ENCODE data around the gene IFNA5. TPM values are rescaled to one million over a fixed set of nuclear protein-coding genes. Genes with fewer than 3 reads are reported as not detected.

IFNA5 gene
- total and polyA plus RNA-seq, 2 of the 8 experiments (the other 6 are each of a cell fraction or from before 2014, with no cell fraction given) = not detected

DNA sequence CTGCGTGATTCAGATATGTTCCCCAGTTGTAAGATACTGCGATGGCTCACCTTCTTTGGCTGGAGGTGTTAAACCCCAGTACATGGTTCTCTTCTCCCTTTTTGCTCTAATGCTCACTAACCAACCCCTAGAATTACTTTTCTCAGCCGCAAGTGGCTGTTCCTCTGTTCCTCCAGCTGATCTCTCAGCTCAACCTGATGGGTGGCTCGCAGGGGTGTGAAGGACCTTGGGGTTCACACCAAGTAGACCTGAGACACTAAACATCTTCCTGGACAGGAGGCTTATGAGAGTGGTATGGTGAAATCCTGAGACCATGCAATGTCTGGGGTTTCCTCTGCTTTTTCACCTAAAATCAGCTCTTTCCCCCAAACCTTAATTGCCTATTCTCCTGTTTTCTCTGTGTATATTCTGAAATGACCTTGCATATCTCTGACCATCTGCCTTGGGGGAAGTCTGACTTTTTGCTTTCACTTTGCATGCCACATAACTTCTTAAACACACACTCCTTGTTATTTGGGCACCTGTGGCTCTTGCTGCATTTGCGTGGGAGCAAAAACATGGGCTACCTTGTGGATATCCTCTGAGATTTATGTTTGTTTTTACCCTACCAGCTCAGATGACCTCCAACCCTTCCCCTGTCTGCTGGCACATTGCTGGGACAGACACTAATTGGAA lies 49.4 kb downstream of the IFNA5 start (continued):
- TF ChIP-seq, protein P1, sequence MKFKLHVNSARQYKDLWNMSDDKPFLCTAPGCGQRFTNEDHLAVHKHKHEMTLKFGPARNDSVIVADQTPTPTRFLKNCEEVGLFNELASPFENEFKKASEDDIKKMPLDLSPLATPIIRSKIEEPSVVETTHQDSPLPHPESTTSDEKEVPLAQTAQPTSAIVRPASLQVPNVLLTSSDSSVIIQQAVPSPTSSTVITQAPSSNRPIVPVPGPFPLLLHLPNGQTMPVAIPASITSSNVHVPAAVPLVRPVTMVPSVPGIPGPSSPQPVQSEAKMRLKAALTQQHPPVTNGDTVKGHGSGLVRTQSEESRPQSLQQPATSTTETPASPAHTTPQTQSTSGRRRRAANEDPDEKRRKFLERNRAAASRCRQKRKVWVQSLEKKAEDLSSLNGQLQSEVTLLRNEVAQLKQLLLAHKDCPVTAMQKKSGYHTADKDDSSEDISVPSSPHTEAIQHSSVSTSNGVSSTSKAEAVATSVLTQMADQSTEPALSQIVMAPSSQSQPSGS (IDR thresholded peaks at IDR 0.05; ENCODE audit: low read length) = no peak
- TF ChIP-seq EGR1 (IDR thresholded peaks at IDR 0.05; ENCODE audit: borderline replicate concordance, low read depth, low read length) (no peak), SIX5 (IDR thresholded peaks at IDR 0.05; ENCODE audit: low read depth, low read length) (no peak), RBBP5 (IDR thresholded peaks at IDR 0.05; ENCODE audit: borderline replicate concordance, low read depth, low read length) (no peak), USF2 (IDR thresholded peaks at IDR 0.05; ENCODE audit: low read length) (no peak), TAF7 (optimal IDR thresholded peaks at IDR 0.05; ENCODE audit: borderline replicate concordance, low read depth, low read length) (no peak), CTBP2 (IDR thresholded peaks at IDR 0.05; ENCODE audit: borderline replicate concordance, insufficient read depth, insufficient read length, low read length) (no peak)

Other genes starting within 250 kb of the IFNA5 start
- gene IFNB1, start 227.4 kb downstream of the IFNA5 start, total RNA-seq (2021; fragmentation: NEBNext Ultra II Directional; extraction: Animal tissue kit (Norgen Biotek cat#: 25700)) = not detected in 2 replicates
- gene IFNB1, start 227.4 kb downstream of the IFNA5 start, polyA plus RNA-seq (2011; rRNA removed) = not detected in 2 replicates
- not detected in 2 replicates for gene IFNW1, start 163.5 kb downstream of the IFNA5 start, total RNA-seq (2021; fragmentation: NEBNext Ultra II Directional; extraction: Animal tissue kit (Norgen Biotek cat#: 25700))
- gene IFNW1, start 163.5 kb downstream of the IFNA5 start, polyA plus RNA-seq (2011; rRNA removed) = not detected in 2 replicates
- gene IFNA21, start 138.7 kb downstream of the IFNA5 start, total RNA-seq (2021; fragmentation: NEBNext Ultra II Directional; extraction: Animal tissue kit (Norgen Biotek cat#: 25700)) = not detected in 2 replicates
- not detected in 2 replicates for gene IFNA21, start 138.7 kb downstream of the IFNA5 start, polyA plus RNA-seq (2011; rRNA removed)
- not detected in 2 replicates for gene IFNA4, start 117.7 kb downstream of the IFNA5 start, total RNA-seq (2021; fragmentation: NEBNext Ultra II Directional; extraction: Animal tissue kit (Norgen Biotek cat#: 25700))
- not detected in 2 replicates for gene IFNA4, start 117.7 kb downstream of the IFNA5 start, polyA plus RNA-seq (2011; rRNA removed)
- gene IFNA7, start 103.1 kb downstream of the IFNA5 start, total RNA-seq (2021; fragmentation: NEBNext Ultra II Directional; extraction: Animal tissue kit (Norgen Biotek cat#: 25700)) = not detected in 2 replicates
- gene IFNA7, start 103.1 kb downstream of the IFNA5 start, polyA plus RNA-seq (2011; rRNA removed) = not detected in 2 replicates
- not detected in 2 replicates for gene IFNA10, start 98.2 kb downstream of the IFNA5 start, total RNA-seq (2021; fragmentation: NEBNext Ultra II Directional; extraction: Animal tissue kit (Norgen Biotek cat#: 25700))
- not detected in 2 replicates for gene IFNA10, start 98.2 kb downstream of the IFNA5 start, polyA plus RNA-seq (2011; rRNA removed)
- gene IFNA16, start 88.0 kb downstream of the IFNA5 start, total RNA-seq (2021; fragmentation: NEBNext Ultra II Directional; extraction: Animal tissue kit (Norgen Biotek cat#: 25700)) = not detected in 2 replicates
- not detected in 2 replicates for gene IFNA16, start 88.0 kb downstream of the IFNA5 start, polyA plus RNA-seq (2011; rRNA removed)
- not detected in 2 replicates for gene IFNA17, start 77.1 kb downstream of the IFNA5 start, total RNA-seq (2021; fragmentation: NEBNext Ultra II Directional; extraction: Animal tissue kit (Norgen Biotek cat#: 25700))
- not detected in 2 replicates for gene IFNA17, start 77.1 kb downstream of the IFNA5 start, polyA plus RNA-seq (2011; rRNA removed)
- gene IFNA14, start 65.3 kb downstream of the IFNA5 start, total RNA-seq (2021; fragmentation: NEBNext Ultra II Directional; extraction: Animal tissue kit (Norgen Biotek cat#: 25700)) = not detected in 2 replicates
- gene IFNA14, start 65.3 kb downstream of the IFNA5 start, polyA plus RNA-seq (2011; rRNA removed) = not detected in 2 replicates
- gene KLHL9, start 30.1 kb upstream of the IFNA5 start, total RNA-seq (2021; fragmentation: NEBNext Ultra II Directional; extraction: Animal tissue kit (Norgen Biotek cat#: 25700)) = 14.7 and 15.7 TPM in 2 replicates
- 4.2 and 4.9 TPM in 2 replicates for gene KLHL9, start 30.1 kb upstream of the IFNA5 start, polyA plus RNA-seq (2011; rRNA removed)
- gene IFNA6, start 45.6 kb upstream of the IFNA5 start, total RNA-seq (2021; fragmentation: NEBNext Ultra II Directional; extraction: Animal tissue kit (Norgen Biotek cat#: 25700)) = not detected in 2 replicates
- not detected in 2 replicates for gene IFNA6, start 45.6 kb upstream of the IFNA5 start, polyA plus RNA-seq (2011; rRNA removed)
- not detected in 2 replicates for gene IFNA13, start 62.7 kb upstream of the IFNA5 start, total RNA-seq (2021; fragmentation: NEBNext Ultra II Directional; extraction: Animal tissue kit (Norgen Biotek cat#: 25700))
- not detected in 2 replicates for gene IFNA13, start 62.7 kb upstream of the IFNA5 start, polyA plus RNA-seq (2011; rRNA removed)
- not detected in 2 replicates for gene IFNA2, start 80.1 kb upstream of the IFNA5 start, total RNA-seq (2021; fragmentation: NEBNext Ultra II Directional; extraction: Animal tissue kit (Norgen Biotek cat#: 25700))
- gene IFNA2, start 80.1 kb upstream of the IFNA5 start, polyA plus RNA-seq (2011; rRNA removed) = not detected in 2 replicates
- gene IFNA8, start 103.8 kb upstream of the IFNA5 start, total RNA-seq (2021; fragmentation: NEBNext Ultra II Directional; extraction: Animal tissue kit (Norgen Biotek cat#: 25700)) = not detected in 2 replicates
- gene IFNA8, start 103.8 kb upstream of the IFNA5 start, polyA plus RNA-seq (2011; rRNA removed) = not detected in 2 replicates
- gene IFNA1, start 135.1 kb upstream of the IFNA5 start, total RNA-seq (2021; fragmentation: NEBNext Ultra II Directional; extraction: Animal tissue kit (Norgen Biotek cat#: 25700)) = not detected in 2 replicates
- not detected in 2 replicates for gene IFNA1, start 135.1 kb upstream of the IFNA5 start, polyA plus RNA-seq (2011; rRNA removed)
- not detected in 2 replicates for gene IFNE, start 177.0 kb upstream of the IFNA5 start, total RNA-seq (2021; fragmentation: NEBNext Ultra II Directional; extraction: Animal tissue kit (Norgen Biotek cat#: 25700))
- gene IFNE, start 177.0 kb upstream of the IFNA5 start, polyA plus RNA-seq (2011; rRNA removed) = 0.08 TPM in 1 of 2 replicates, not detected in the other